Measurements from ENCODE around the gene DNM3. TPM values are rescaled to one million over a fixed set of nuclear protein-coding genes. Genes with fewer than 3 reads are reported as not detected.

The DNM3 gene
- total RNA-seq, 1 experiment from 2014 or later: 2.7 TPM

DNA sequence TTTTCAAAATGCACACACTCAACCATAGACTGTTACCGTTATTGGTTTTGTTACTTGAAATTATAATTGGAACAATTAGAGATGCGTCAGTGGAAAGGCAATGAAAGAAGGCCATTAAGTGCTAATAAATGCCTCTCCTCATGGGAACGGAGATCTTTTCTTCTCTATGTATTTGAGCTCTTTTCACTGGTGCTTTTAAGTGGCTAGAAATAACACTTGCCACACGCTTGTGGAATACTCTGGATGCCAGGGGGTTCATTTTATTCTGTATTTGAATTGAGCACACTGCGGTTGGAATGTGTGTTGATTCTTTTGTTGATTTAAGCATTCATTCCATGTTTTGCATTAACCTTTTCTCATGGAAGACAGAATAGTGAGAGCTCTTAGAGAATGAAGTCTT lies 68.4 kb downstream of the DNM3 start:
- no peak overlapping the region for H3K23ac ChIP-seq (ENCODE audit: insufficient read length, low read depth, low read length)
- no peak overlapping the region for H3K56ac ChIP-seq (ENCODE audit: insufficient read length, low read depth, low read length)
- no peak overlapping the region for H3K4ac ChIP-seq (ENCODE audit: low read depth, low read length)
- H2BK120ac ChIP-seq (ENCODE audit: low read depth, low read length, poor library complexity, severe bottlenecking): no peak overlapping the region
- peak overlapping the region; percentile 38 for H3K4me2 ChIP-seq (ENCODE audit: insufficient read depth, insufficient read length, low read length)
- H2AK5ac ChIP-seq (ENCODE audit: insufficient read length, low read length): no peak overlapping the region
- Mint-ChIP-seq H3K9me3 (no peaks in the 10 kb centered on the region), H3K27ac (peak overlapping the region in 2 of 3 experiments; percentile 49 to 72; a peak in 4 of 7 replicates), H3K36me3 (ENCODE audit: insufficient read depth in 1 of 3, low read depth in 3 of 3) (no peaks in the 10 kb centered on the region), H3K4me3 (no peak overlapping the region; a peak in 1 of 5 replicates), H3K27me3 (ENCODE audit: low read depth) (no peaks in the 10 kb centered on the region), H3K4me1 (peaks cover 38 to 42% of the 10 kb centered on the region in 2 experiments)
- peaks cover 15% of the 10 kb centered on the region; the same call in 1 of the 2 replicates for H3K4me1 ChIP-seq (ENCODE audit: insufficient read depth, low read length)
- H3K27ac ChIP-seq (ENCODE audit: insufficient read length, low read depth, low read length): peak overlapping the region; percentile 83
- H4K8ac ChIP-seq (replicated peaks; ENCODE audit: insufficient read length, low read depth, low read length): no peak overlapping the region
- H2BK5ac ChIP-seq (ENCODE audit: insufficient read length, low read length): no peak overlapping the region
- H3K79me1 ChIP-seq (ENCODE audit: insufficient read depth, low read depth, low read length, poor library complexity, severe bottlenecking): no peaks in the 10 kb centered on the region
- no peak overlapping the region for H2BK20ac ChIP-seq (ENCODE audit: low read depth, low read length, poor library complexity, severe bottlenecking)
- no peak for DNase-seq
- no peaks in the 10 kb centered on the region for H4K20me1 ChIP-seq (ENCODE audit: control insufficient read depth, insufficient read depth, insufficient read length)
- H4K91ac ChIP-seq (ENCODE audit: insufficient read length, low read depth, low read length): no peak overlapping the region
- H2BK12ac ChIP-seq (ENCODE audit: insufficient read length, low read depth, low read length): no peak overlapping the region
- no peaks in the 10 kb centered on the region for H3K23me2 ChIP-seq (ENCODE audit: insufficient read length, low read depth, low read length, poor library complexity, severe bottlenecking)
- H2BK15ac ChIP-seq (ENCODE audit: low read depth, low read length): no peak overlapping the region
- no peak overlapping the region for H4K5ac ChIP-seq (ENCODE audit: insufficient read length, low read depth, low read length)
- no peak overlapping the region for H3K18ac ChIP-seq (ENCODE audit: insufficient read length, low read depth, low read length)
- no peaks in the 10 kb centered on the region for H3K9me3 ChIP-seq (ENCODE audit: control insufficient read depth, low read depth, low read length)
- TF ChIP-seq, protein P1, sequence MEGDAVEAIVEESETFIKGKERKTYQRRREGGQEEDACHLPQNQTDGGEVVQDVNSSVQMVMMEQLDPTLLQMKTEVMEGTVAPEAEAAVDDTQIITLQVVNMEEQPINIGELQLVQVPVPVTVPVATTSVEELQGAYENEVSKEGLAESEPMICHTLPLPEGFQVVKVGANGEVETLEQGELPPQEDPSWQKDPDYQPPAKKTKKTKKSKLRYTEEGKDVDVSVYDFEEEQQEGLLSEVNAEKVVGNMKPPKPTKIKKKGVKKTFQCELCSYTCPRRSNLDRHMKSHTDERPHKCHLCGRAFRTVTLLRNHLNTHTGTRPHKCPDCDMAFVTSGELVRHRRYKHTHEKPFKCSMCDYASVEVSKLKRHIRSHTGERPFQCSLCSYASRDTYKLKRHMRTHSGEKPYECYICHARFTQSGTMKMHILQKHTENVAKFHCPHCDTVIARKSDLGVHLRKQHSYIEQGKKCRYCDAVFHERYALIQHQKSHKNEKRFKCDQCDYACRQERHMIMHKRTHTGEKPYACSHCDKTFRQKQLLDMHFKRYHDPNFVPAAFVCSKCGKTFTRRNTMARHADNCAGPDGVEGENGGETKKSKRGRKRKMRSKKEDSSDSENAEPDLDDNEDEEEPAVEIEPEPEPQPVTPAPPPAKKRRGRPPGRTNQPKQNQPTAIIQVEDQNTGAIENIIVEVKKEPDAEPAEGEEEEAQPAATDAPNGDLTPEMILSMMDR (conservative IDR thresholded peaks at IDR 0.05): no peak
- WGBS (ENCODE audit: extremely low coverage, insufficient read length, low lambda C conversion rate): no CpG with 5 or more reads among the region's 5 CpGs
- no peak overlapping the region for H2AFZ ChIP-seq (ENCODE audit: low read length)
- no peaks in the 10 kb centered on the region for H3K27me3 ChIP-seq (ENCODE audit: insufficient read depth, low read length)
- no peak overlapping the region for H3K14ac ChIP-seq (ENCODE audit: insufficient read depth, low read length)
- no peaks in the 10 kb centered on the region for H3K79me2 ChIP-seq (ENCODE audit: insufficient read depth, low read length)
- no peak overlapping the region for H3K9ac ChIP-seq (ENCODE audit: extremely low read depth, insufficient read length, low read length)
- H3T11ph ChIP-seq (ENCODE audit: low read length): no peak overlapping the region
